GM12878 (cell line): ENCODE measurements around the gene MOG. TPM values are rescaled to one million over a fixed set of nuclear protein-coding genes. Genes with fewer than 3 reads are reported as not detected.

Experiments used
- ATAC-seq: fragments of 200-7000 bp; cut with Tn5 transposase; 3 replicates; pipeline ENCODE4 v1.9.1; 2020; ENCODE audit warnings: mild to moderate bottlenecking, moderate library complexity
- BruUV-seq: library from RNA; stranded (reverse); fragments of 400-500 nt; replicated peaks from 2 replicates; lab custom pipeline; 2021; lab: Mats Ljungman, UMichigan
- CTCF ChIA-PET: fragments of 300-600 bp; sonication (Branson Sonifier 250); formaldehyde crosslinking; extraction: SDS; loops from one replicate; lab custom pipeline; 2021; ENCODE audit warnings: inconsistent platforms; lab: Yijun Ruan, JAX
- POLR2A ChIA-PET: fragments of 350-600 bp; formaldehyde crosslinking; extraction: SDS; loops from one replicate; lab custom pipeline; 2021; ENCODE audit warnings: inconsistent platforms; lab: Charles Lee
- RAD21 ChIA-PET: fragments of 300-600 bp; sonication (Branson Sonifier 250); formaldehyde crosslinking; loops from one replicate; lab custom pipeline; 2023; ENCODE audit warnings: antibody characterized with exemption; ENCODE audit not compliant: unreplicated experiment; lab: Charles Lee
- SMC1A ChIA-PET: fragments of 300-600 bp; sonication (Branson Sonifier 250); formaldehyde crosslinking; loops from one replicate; lab custom pipeline; 2023; ENCODE audit not compliant: unreplicated experiment, uncharacterized antibody; lab: Charles Lee
- DNase-seq: peaks from one replicate; pipeline ENCODE4 v3.0.0-alpha.2; 2011; ENCODE audit warnings: low read depth, low spot score
- FAIRE-seq: peaks from 3 replicates; lab custom pipeline; 2011; peaks lifted over from hg19 to GRCh38; lab: Jason Lieb, UNC
- H2AFZ ChIP-seq: 2 replicates; pipeline ENCODE4 v1.6.0; 2011; ENCODE audit warnings: low read depth, low read length, control low read depth; ENCODE audit not compliant: control insufficient read depth
- H3K27ac ChIP-seq: 2 replicates; pipeline ENCODE4 v1.5.1; 2011; ENCODE audit warnings: control low read depth; ENCODE audit not compliant: control insufficient read depth, insufficient read depth
- H3K27me3 ChIP-seq, 2 experiments: replicated peaks in 1 of 2; 2 replicates each; pipeline versions ENCODE4 v1.6.0 to v1.6.1; 2011; ENCODE audit warnings: low read length in 1 of 2; ENCODE audit not compliant: control insufficient read depth in 2 of 2, insufficient read depth in 2 of 2
- H3K36me3 ChIP-seq, 2 experiments: 2 replicates each; pipeline ENCODE4 v1.5.1; 2011; ENCODE audit warnings: low read length in 1 of 2; ENCODE audit not compliant: control insufficient read depth in 2 of 2, insufficient read depth in 2 of 2
- H3K4me1 ChIP-seq: 2 replicates; pipeline ENCODE4 v1.6.1; 2011; ENCODE audit warnings: mild to moderate bottlenecking, low read length, moderate library complexity, mixed read lengths; ENCODE audit not compliant: control insufficient read depth, insufficient read depth
- H3K4me2 ChIP-seq: 2 replicates; pipeline ENCODE4 v1.6.0; 2011; ENCODE audit warnings: control low read depth; ENCODE audit not compliant: control insufficient read depth, insufficient read depth
- H3K4me3 ChIP-seq: fragments of 200-600 bp; sonication (generic); 2 replicates; pipeline ENCODE4 v1.5.1; 2016
- H3K79me2 ChIP-seq: 2 replicates; pipeline ENCODE4 v1.6.0; 2011; ENCODE audit warnings: low read length; ENCODE audit not compliant: control insufficient read depth, insufficient read depth
- H3K9ac ChIP-seq: 2 replicates; pipeline ENCODE4 v1.8.0; 2011; ENCODE audit warnings: low read length, control low read depth, mixed read lengths; ENCODE audit not compliant: control insufficient read depth, insufficient read depth
- H3K9me3 ChIP-seq: replicated peaks from 3 replicates; pipeline ENCODE4 v1.5.1; 2011; ENCODE audit warnings: mild to moderate bottlenecking, low read length; ENCODE audit not compliant: control insufficient read depth, insufficient read depth
- H4K20me1 ChIP-seq: 2 replicates; pipeline ENCODE4 v1.6.0; 2011; ENCODE audit not compliant: control insufficient read depth, insufficient read depth
- ASH2L ChIP-seq: fragments of 300-600, 200-600 bp; sonication (generic); IDR thresholded peaks from 2 replicates; pipeline ENCODE4 v1.6.1; 2017; ENCODE audit warnings: low read depth, mild to moderate bottlenecking, borderline replicate concordance
- DPF2 ChIP-seq: fragments of 450-650 bp; IDR thresholded peaks from 2 replicates; pipeline ENCODE4 v1.6.1; 2017; ENCODE audit warnings: mild to moderate bottlenecking
- EED ChIP-seq: sonication (generic); IDR thresholded peaks from 2 replicates; pipeline ENCODE4 v1.6.1; 2016; ENCODE audit warnings: antibody characterized with exemption, low read depth
- FOS ChIP-seq: IDR thresholded peaks from 3 replicates; pipeline ENCODE4 v1.6.1; 2011; ENCODE audit warnings: borderline replicate concordance; ENCODE audit not compliant: insufficient read length; ENCODE audit errors: extremely low read depth
- HDAC6 ChIP-seq: fragments of 200-600 bp; sonication (generic); IDR thresholded peaks from one replicate; pipeline ENCODE4 v1.8.0; 2017; ENCODE audit warnings: antibody characterized with exemption; ENCODE audit not compliant: unreplicated experiment
- MXI1 ChIP-seq: fragments of 150-350 bp; IDR thresholded peaks from 2 replicates; pipeline ENCODE4 v1.6.1; 2011; ENCODE audit warnings: low read depth, mild to moderate bottlenecking, inconsistent platforms, low read length, improper control_type of control experiment
- POLR2AphosphoS2 ChIP-seq: IDR thresholded peaks from 2 replicates; pipeline ENCODE4 v1.6.1; 2011; ENCODE audit warnings: low read depth, mild to moderate bottlenecking, low read length, improper control_type of control experiment, moderate library complexity
- SMAD1 ChIP-seq: fragments of 450-650 bp; IDR thresholded peaks from 2 replicates; pipeline ENCODE4 v1.6.1; 2018; ENCODE audit warnings: mild to moderate bottlenecking, low read depth; ENCODE audit not compliant: partially characterized antibody
- ZZZ3 ChIP-seq: IDR thresholded peaks from 2 replicates; pipeline ENCODE4 v1.6.1; 2011; ENCODE audit warnings: low read depth; ENCODE audit not compliant: control insufficient read depth, insufficient read length
- WGBS: methylation state at CpG from one replicate; pipeline ENCODE4 v1.1.6; 2016; ENCODE audit warnings: low lambda C conversion rate; ENCODE audit not compliant: insufficient replicate concordance, insufficient coverage; ENCODE audit errors: missing lambda C conversion rate; 5-methylcytosine and 5-hydroxymethylcytosine counted together
- in situ Hi-C: fragments of 300-500 bp; cut with MboI; formaldehyde crosslinking; loops from 9 replicates; pipeline ENCODE4 v1.14.3; 2018; ENCODE audit warnings: mixed read lengths
- intact Hi-C: fragments of 100-400 bp; cut with micrococcal nuclease; formaldehyde crosslinking; loops from one replicate; pipeline ENCODE4 v1.14.2; 2022; ENCODE audit not compliant: unreplicated experiment
- polyA plus RNA-seq, 11 experiments: library from polyadenylated mRNA; depleted of rRNA in 4 of 11; unstranded in 6 of 11; stranded (reverse) in 5 of 11; fragments of >200 nt; fragmentation: Nextera tagmentation in 4 of 11; fragmentation: Illumina TruSeq in 1 of 11; extraction: Ambion mirVana in 4 of 11; extraction: Trizol in 1 of 11; gene quantifications; 1 replicate in 1 of 11; 2 replicates in 10 of 11; pipeline versions ENCODE4 v1.2.1 to v1.2.3, GENCODE V29; 2011 to 2016; ENCODE audit warnings: inconsistent platforms in 2 of 11, missing spikeins in 2 of 11, low read depth in 1 of 11
- total RNA-seq, 4 experiments: library from RNA; depleted of rRNA in 3 of 4; stranded (reverse); fragments of >200 nt in 3 of 4; fragmentation: Illumina TruSeq in 1 of 4; extraction: Trizol in 1 of 4; gene quantifications; 2 replicates each; pipeline versions ENCODE4 v1.2.1 to v1.2.3, GENCODE V29; 2013 to 2021
- TF ChIP-seq, protein P1 (sequence below): fragments of 450-650 bp; IDR thresholded peaks from 2 replicates; pipeline ENCODE4 v1.6.1; 2016; ENCODE audit warnings: mild to moderate bottlenecking, moderate library complexity, borderline replicate concordance

The MOG gene
- total and polyA plus RNA-seq, 10 of the 15 experiments (the other 5 are each of a cell fraction or from before 2014, with no cell fraction given): not detected

- no TSS peak for BruUV-seq
- Histone ChIP-seq H2AFZ (peak overlapping the region; percentile 23; the same call in 1 of the 2 replicates), H3K79me2 (no peaks in the 10 kb centered on the region), H3K4me1 (peaks cover 17% of the 10 kb centered on the region), H3K27ac (no peak overlapping the region), H3K36me3 (no peaks in the 10 kb centered on the region), H3K4me3 (no peak overlapping the region), H4K20me1 (no peaks in the 10 kb centered on the region), H3K27me3 (no peaks in the 10 kb centered on the region), H3K9ac (no peak overlapping the region), H3K4me2 (peak overlapping the region; percentile 71; the same call in 1 of the 2 replicates)
- ChIA-PET CTCF (interaction anchor here (2.2 to 6.8 kb wide), 5 partner anchors 15 to 179 kb away, joined by 6 to 97 read pairs (median 35); partner anchors contain the start of gene GABBR1), SMC1A (interaction anchor here (2.5 kb wide), 1 partner anchor 9 kb away, joined by 9 read pairs; no protein-coding TSS in a partner anchor), RAD21 (interaction anchor here (1.0 kb wide), 1 partner anchor 43 kb away, joined by 3 read pairs; no protein-coding TSS in a partner anchor), POLR2A (no interaction called here)
- WGBS: 81% methylated on average over 6 of the region's 6 CpGs
- no peak for FAIRE-seq
- no peak for DNase-seq
- intact Hi-C loops: loop anchor here (10.0 kb wide), 1 partner anchor 99 kb away; no protein-coding TSS in a partner anchor
- TF ChIP-seq HDAC6 (no peak), FOS (no peak), SMAD1 (no peak), EED (no peak), DPF2 (no peak), POLR2AphosphoS2 (no peak), MXI1 (no peak), ASH2L (no peak), ZZZ3 (no peak)
- TF ChIP-seq, protein P1, sequence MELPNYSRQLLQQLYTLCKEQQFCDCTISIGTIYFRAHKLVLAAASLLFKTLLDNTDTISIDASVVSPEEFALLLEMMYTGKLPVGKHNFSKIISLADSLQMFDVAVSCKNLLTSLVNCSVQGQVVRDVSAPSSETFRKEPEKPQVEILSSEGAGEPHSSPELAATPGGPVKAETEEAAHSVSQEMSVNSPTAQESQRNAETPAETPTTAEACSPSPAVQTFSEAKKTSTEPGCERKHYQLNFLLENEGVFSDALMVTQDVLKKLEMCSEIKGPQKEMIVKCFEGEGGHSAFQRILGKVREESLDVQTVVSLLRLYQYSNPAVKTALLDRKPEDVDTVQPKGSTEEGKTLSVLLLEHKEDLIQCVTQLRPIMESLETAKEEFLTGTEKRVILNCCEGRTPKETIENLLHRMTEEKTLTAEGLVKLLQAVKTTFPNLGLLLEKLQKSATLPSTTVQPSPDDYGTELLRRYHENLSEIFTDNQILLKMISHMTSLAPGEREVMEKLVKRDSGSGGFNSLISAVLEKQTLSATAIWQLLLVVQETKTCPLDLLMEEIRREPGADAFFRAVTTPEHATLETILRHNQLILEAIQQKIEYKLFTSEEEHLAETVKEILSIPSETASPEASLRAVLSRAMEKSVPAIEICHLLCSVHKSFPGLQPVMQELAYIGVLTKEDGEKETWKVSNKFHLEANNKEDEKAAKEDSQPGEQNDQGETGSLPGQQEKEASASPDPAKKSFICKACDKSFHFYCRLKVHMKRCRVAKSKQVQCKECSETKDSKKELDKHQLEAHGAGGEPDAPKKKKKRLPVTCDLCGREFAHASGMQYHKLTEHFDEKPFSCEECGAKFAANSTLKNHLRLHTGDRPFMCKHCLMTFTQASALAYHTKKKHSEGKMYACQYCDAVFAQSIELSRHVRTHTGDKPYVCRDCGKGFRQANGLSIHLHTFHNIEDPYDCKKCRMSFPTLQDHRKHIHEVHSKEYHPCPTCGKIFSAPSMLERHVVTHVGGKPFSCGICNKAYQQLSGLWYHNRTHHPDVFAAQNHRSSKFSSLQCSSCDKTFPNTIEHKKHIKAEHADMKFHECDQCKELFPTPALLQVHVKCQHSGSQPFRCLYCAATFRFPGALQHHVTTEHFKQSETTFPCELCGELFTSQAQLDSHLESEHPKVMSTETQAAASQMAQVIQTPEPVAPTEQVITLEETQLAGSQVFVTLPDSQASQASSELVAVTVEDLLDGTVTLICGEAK: no peak
- TF ChIP-seq, all 136 proteins: peak for 0
- no peak for ATAC-seq
- H3K9me3 ChIP-seq: no peaks in the 10 kb centered on the region
- in situ Hi-C loops: no loop called here
Measured at GRCh38 chr6:29655658-29656057, 1.2 kb upstream of the MOG start.
